ENCODE results near the gene BEND6. TPM values are rescaled to one million over a fixed set of nuclear protein-coding genes. Genes with fewer than 3 reads are reported as not detected.

The BEND6 gene
- total RNA-seq, 1 experiment from 2014 or later = 8.0 TPM

- H3K4me1 ChIP-seq (ENCODE audit: control insufficient read depth, insufficient read depth, low read length) = no peaks in the 10 kb centered on the region
- no peaks in the 10 kb centered on the region for H3K36me3 ChIP-seq (ENCODE audit: control insufficient read depth, insufficient read depth, low read length)
- no peak for TF ChIP-seq POLR2AphosphoS5 (IDR thresholded peaks at IDR 0.05; ENCODE audit: low read depth, low read length)
- no peak for TF ChIP-seq SIN3A (IDR thresholded peaks at IDR 0.05; ENCODE audit: borderline replicate concordance, insufficient read depth, low read depth, low read length)
- no peak for TF ChIP-seq TCF7L2 (IDR thresholded peaks at IDR 0.05; ENCODE audit: low read depth, low read length)
- no peak for TF ChIP-seq CTCF (IDR thresholded peaks at IDR 0.05)
- no peak for TF ChIP-seq REST (IDR thresholded peaks at IDR 0.05; ENCODE audit: insufficient read depth in 1 of 2, low read depth in 2 of 2, low read length in 1 of 2)
- POLR2A ChIA-PET = interaction anchor here (0.6 kb wide), 1 partner anchor 333 kb away, joined by 3 read pairs; no protein-coding TSS in a partner anchor
- H3K27me3 ChIP-seq (ENCODE audit: control insufficient read depth, insufficient read depth, low read length) = no peaks in the 10 kb centered on the region
- CTCF ChIA-PET = interaction anchor here (0.7 kb wide), 1 partner anchor 62 kb away, joined by 4 read pairs; no protein-coding TSS in a partner anchor
- no peak for DNase-seq (ENCODE audit: low read depth, low spot score)
- no TSS peak for BruUV-seq (replicated peaks)
- no peak overlapping the region for H3K4me3 ChIP-seq (ENCODE audit: low read depth in 2 of 2, low read length in 2 of 2)
- peaks cover 25% of the 10 kb centered on the region for H3K9me3 ChIP-seq (ENCODE audit: control insufficient read depth, insufficient read depth, low read depth, low read length)
- no peak overlapping the region for H3K27ac ChIP-seq (ENCODE audit: low read length)
- intact Hi-C loops (cut with micrococcal nuclease; ENCODE audit: unreplicated experiment) = no loop called here
- ATAC-seq = no peak
- in situ Hi-C loops (cut with HindIII; ENCODE audit: low pct_unique_long_range_greater_than_20kb, low sequenced_read_pairs) = no loop called here
These were observed 69.4 kb downstream of the BEND6 start for GRCh38 chr6:57024321-57024720.

DNA sequence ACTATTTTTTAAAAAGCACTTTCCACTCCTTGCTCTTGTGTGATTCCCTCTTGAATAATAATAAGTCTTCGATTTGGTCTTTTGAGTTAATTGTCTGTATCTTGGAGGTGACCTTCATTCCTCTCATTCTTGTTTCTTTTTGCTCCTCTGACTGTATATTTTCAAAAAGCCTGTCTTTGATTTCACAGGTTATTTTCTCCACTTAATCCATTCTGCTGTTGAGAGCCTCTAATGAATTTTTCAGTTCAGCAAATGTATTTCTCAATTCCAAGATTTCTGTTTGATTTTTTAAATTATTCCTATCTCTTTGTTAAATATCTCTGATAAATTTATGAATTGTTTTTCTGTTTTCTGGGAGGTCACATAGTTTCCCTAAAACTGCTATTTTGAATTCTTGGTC is 69.9 kb downstream of the BEND6 start:
- no TSS peak for BruUV-seq (replicated peaks)
- Histone ChIP-seq H3K27ac (ENCODE audit: low read length) (no peak overlapping the region), H3K36me3 (ENCODE audit: control insufficient read depth, insufficient read depth, low read length) (no peaks in the 10 kb centered on the region), H3K4me3 (ENCODE audit: low read depth in 2 of 2, low read length in 2 of 2) (no peak overlapping the region), H3K27me3 (ENCODE audit: control insufficient read depth, insufficient read depth, low read length) (no peaks in the 10 kb centered on the region), H3K4me1 (ENCODE audit: control insufficient read depth, insufficient read depth, low read length) (no peaks in the 10 kb centered on the region), H3K9me3 (ENCODE audit: control insufficient read depth, insufficient read depth, low read depth, low read length) (peaks cover 25% of the 10 kb centered on the region)
- CTCF ChIA-PET = no interaction called here
- in situ Hi-C loops (cut with HindIII; ENCODE audit: low pct_unique_long_range_greater_than_20kb, low sequenced_read_pairs) (no loop called here), intact Hi-C loops (cut with micrococcal nuclease; ENCODE audit: unreplicated experiment) (no loop called here)
- ATAC-seq = no peak
- POLR2A ChIA-PET = interaction anchor here (0.6 kb wide), 1 partner anchor 334 kb away, joined by 3 read pairs; no protein-coding TSS in a partner anchor
- no peak for DNase-seq (ENCODE audit: low read depth, low spot score)
- TF ChIP-seq SIN3A (IDR thresholded peaks at IDR 0.05; ENCODE audit: borderline replicate concordance, insufficient read depth, low read depth, low read length) = no peak
- no peak for TF ChIP-seq TCF7L2 (IDR thresholded peaks at IDR 0.05; ENCODE audit: low read depth, low read length)
- TF ChIP-seq CTCF (IDR thresholded peaks at IDR 0.05) = no peak
- TF ChIP-seq REST (IDR thresholded peaks at IDR 0.05; ENCODE audit: insufficient read depth in 1 of 2, low read depth in 2 of 2, low read length in 1 of 2) = no peak
- TF ChIP-seq POLR2AphosphoS5 (IDR thresholded peaks at IDR 0.05; ENCODE audit: low read depth, low read length) = no peak
